Endothelial cell (in vitro differentiated cells): ENCODE results near the gene GBP6. TPM values are rescaled to one million over a fixed set of nuclear protein-coding genes. Genes with fewer than 3 reads are reported as not detected.
"Not testable (repeated sequence)": the region's sequence is repeated elsewhere in the genome, so short reads cannot be mapped to it uniquely, and the experiment has no call there.

Experiments
- DNase-seq: peaks from one replicate; pipeline ENCODE4 v3.0.0; 2021; ENCODE audit warnings: low spot score
- H3K27ac Mint-ChIP-seq: one replicate; pipeline ENCODE4 v1.8.0; 2021; ENCODE audit warnings: mixed read lengths, inconsistent platforms; ENCODE audit not compliant: unreplicated experiment
- H3K27me3 Mint-ChIP-seq: one replicate; pipeline ENCODE4 v1.8.0; 2021; ENCODE audit warnings: mild to moderate bottlenecking, moderate library complexity, mixed read lengths, inconsistent platforms; ENCODE audit not compliant: unreplicated experiment
- H3K36me3 Mint-ChIP-seq: one replicate; pipeline ENCODE4 v1.8.0; 2021; ENCODE audit warnings: mild to moderate bottlenecking, low read depth, mixed read lengths, inconsistent platforms; ENCODE audit not compliant: unreplicated experiment
- H3K4me1 Mint-ChIP-seq: one replicate; pipeline ENCODE4 v1.8.0; 2021; ENCODE audit warnings: mild to moderate bottlenecking, mixed read lengths, inconsistent platforms; ENCODE audit not compliant: unreplicated experiment
- H3K4me3 Mint-ChIP-seq: one replicate; pipeline ENCODE4 v1.8.0; 2021; ENCODE audit warnings: mild to moderate bottlenecking, mixed read lengths, inconsistent platforms; ENCODE audit not compliant: unreplicated experiment
- H3K9me3 Mint-ChIP-seq: one replicate; pipeline ENCODE4 v1.8.0; 2021; ENCODE audit warnings: mixed read lengths, inconsistent platforms; ENCODE audit not compliant: unreplicated experiment
- CTCF ChIP-seq: fragments of 200-600 bp; sonication (generic); IDR thresholded peaks from one replicate; pipeline ENCODE4 v1.5.0; 2021; ENCODE audit warnings: antibody characterized with exemption; ENCODE audit not compliant: unreplicated experiment
- total RNA-seq: library from RNA; stranded (reverse); fragmentation: NEBNext Ultra II Directional; extraction: Animal tissue kit (Norgen Biotek cat#: 25700); gene quantifications from one replicate; pipeline ENCODE4 v1.2.1, GENCODE V29; 2021; ENCODE audit not compliant: unreplicated experiment

The GBP6 gene
- total RNA-seq, 1 donor from 2014 or later = 0.26 TPM

- no peaks in the 10 kb centered on the region for H3K27me3 Mint-ChIP-seq
- DNase-seq = no peak
- no peaks in the 10 kb centered on the region for H3K36me3 Mint-ChIP-seq
- no peak overlapping the region for H3K4me3 Mint-ChIP-seq
- no peaks in the 10 kb centered on the region for H3K4me1 Mint-ChIP-seq
- TF ChIP-seq CTCF = peak; percentile 23
- H3K9me3 Mint-ChIP-seq = no peaks in the 10 kb centered on the region
- no peak overlapping the region for H3K27ac Mint-ChIP-seq
Observed at GRCh38 chr1:89405275-89405929, 41.5 kb downstream of the GBP6 start.

GRCh38 chr1:89407360-89407759 is 43.5 kb downstream of the GBP6 start:
- no peaks in the 10 kb centered on the region for H3K27me3 Mint-ChIP-seq
- H3K9me3 Mint-ChIP-seq = no peaks in the 10 kb centered on the region
- no peak for TF ChIP-seq CTCF
- no peaks in the 10 kb centered on the region for H3K36me3 Mint-ChIP-seq
- H3K27ac Mint-ChIP-seq = no peak overlapping the region
- DNase-seq = no peak
- H3K4me3 Mint-ChIP-seq = no peak overlapping the region
- no peaks in the 10 kb centered on the region for H3K4me1 Mint-ChIP-seq

GRCh38 chr1:89407768-89408167 is 43.9 kb downstream of the GBP6 start:
- H3K27ac Mint-ChIP-seq, H3K27me3 Mint-ChIP-seq, H3K9me3 Mint-ChIP-seq, H3K36me3 Mint-ChIP-seq, DNase-seq, H3K4me3 Mint-ChIP-seq, H3K4me1 Mint-ChIP-seq: not testable (repeated sequence)

- H3K36me3 Mint-ChIP-seq = no peaks in the 10 kb centered on the region
- H3K4me1 Mint-ChIP-seq = peaks cover 29% of the 10 kb centered on the region
- no peak overlapping the region for H3K27ac Mint-ChIP-seq
- no peak overlapping the region for H3K4me3 Mint-ChIP-seq
- TF ChIP-seq CTCF = no peak
- peaks cover 3% of the 10 kb centered on the region for H3K27me3 Mint-ChIP-seq
- DNase-seq = no peak
- H3K9me3 Mint-ChIP-seq = no peaks in the 10 kb centered on the region
Observed at GRCh38 chr1:89425056-89425455, 61.2 kb downstream of the GBP6 start.

- Mint-ChIP-seq H3K9me3 (no peaks in the 10 kb centered on the region), H3K4me3 (no peak overlapping the region), H3K4me1 (peaks cover 11% of the 10 kb centered on the region), H3K27ac (no peak overlapping the region), H3K36me3 (no peaks in the 10 kb centered on the region), H3K27me3 (no peaks in the 10 kb centered on the region)
- DNase-seq = no peak
- TF ChIP-seq CTCF = no peak
Observed at GRCh38 chr1:89429062-89429461, 65.2 kb downstream of the GBP6 start.

- H3K27ac Mint-ChIP-seq, H3K36me3 Mint-ChIP-seq, H3K9me3 Mint-ChIP-seq, H3K4me3 Mint-ChIP-seq, H3K4me1 Mint-ChIP-seq, H3K27me3 Mint-ChIP-seq, DNase-seq: not testable (repeated sequence)
Observed at GRCh38 chr1:89429681-89430080, 65.8 kb downstream of the GBP6 start.
